Kidney (tissue), 14 donors: Measurements from ENCODE around the gene NKX1-1. TPM values are rescaled to one million over a fixed set of nuclear protein-coding genes. Genes with fewer than 3 reads are reported as not detected.

Experiments used
- DNase-seq, 5 donors: peaks; one replicate each; pipeline ENCODE4 v3.0.0-alpha.2; 2013 to 2020
- FAIRE-seq: peaks from 2 replicates; lab custom pipeline; 2012; peaks lifted over from hg19 to GRCh38; lab: Jason Lieb, UNC
- H3K27ac ChIP-seq, 2 donors: one replicate each; pipeline ENCODE4 v1.7.0; 2013; ENCODE audit warnings: low read depth in 2 of 2, low read length in 2 of 2, inconsistent platforms in 1 of 2
- H3K27me3 ChIP-seq: one replicate; pipeline ENCODE4 v1.7.1; 2013; ENCODE audit warnings: low read length, inconsistent platforms; ENCODE audit not compliant: control insufficient read depth, insufficient read depth
- H3K36me3 ChIP-seq, 3 donors: one replicate each; pipeline versions ENCODE4 v1.7.0 to v1.7.1; 2013; ENCODE audit warnings: low read length in 3 of 3, control low read depth in 1 of 3, inconsistent platforms in 1 of 3; ENCODE audit not compliant: insufficient read depth in 3 of 3, control insufficient read depth in 2 of 3
- H3K4me1 ChIP-seq, 3 donors: one replicate each; pipeline versions ENCODE4 v1.7.0 to v1.7.1; 2013; ENCODE audit warnings: low read length in 3 of 3, inconsistent platforms in 1 of 3, low read depth in 1 of 3; ENCODE audit not compliant: control insufficient read depth in 2 of 3, insufficient read depth in 2 of 3
- H3K4me3 ChIP-seq, 3 donors: one replicate each; pipeline versions ENCODE4 v1.7.0 to v1.8.1; 2013; ENCODE audit warnings: low read length in 3 of 3, control low read depth in 1 of 3, inconsistent platforms in 1 of 3
- H3K9ac ChIP-seq, 3 donors: one replicate each; pipeline versions ENCODE4 v1.7.0 to v1.7.1; 2013; ENCODE audit warnings: low read length in 3 of 3, control low read depth in 1 of 3, inconsistent platforms in 1 of 3
- H3K9me3 ChIP-seq, 3 donors: one replicate each; pipeline versions ENCODE4 v1.7.0 to v1.7.1; 2013; ENCODE audit warnings: low read length in 3 of 3, control low read depth in 1 of 3, inconsistent platforms in 1 of 3; ENCODE audit not compliant: control insufficient read depth in 2 of 3, insufficient read depth in 1 of 3
- intact Hi-C: fragments of 100-400 bp; cut with DNase I; formaldehyde crosslinking; loops from one replicate; pipeline ENCODE4 v1.11.1; 2022
- polyA plus RNA-seq: library from polyadenylated mRNA; stranded (reverse); fragments of 350-450 nt; fragmentation: Illumina TruSeq; extraction: RNeasy Lipid Tissue Mini Kit (QIAGEN cat#74804); gene quantifications from one replicate; pipeline ENCODE4 v1.2.3, GENCODE V29; 2014; ENCODE audit warnings: low read depth, low replicate concordance; ENCODE audit not compliant: insufficient read depth
- total RNA-seq: library from RNA; stranded (reverse); fragmentation: NEBNext Ultra II Directional; extraction: Animal tissue kit (Norgen Biotek cat#: 25700); gene quantifications from one replicate; pipeline ENCODE4 v1.2.1, GENCODE V29; 2021
- TF ChIP-seq, protein P1 (sequence below): IDR thresholded peaks from 3 replicates; pipeline ENCODE4 v1.5.1; 2012; ENCODE audit warnings: mild to moderate bottlenecking, moderate library complexity, borderline replicate concordance; ENCODE audit not compliant: insufficient read depth; ENCODE audit errors: extremely low read depth
- donor health status: control.
- donor health status: control.
- donor health status: control.
- donor health status: control.
- donor health status: control.
- donor health status: DM: yes; HTN: yes; CAD: no.
- donor health status: Normal renal cell carcinoma (clear cell type).

Gene NKX1-1
- total and polyA plus RNA-seq, 2 donors from 2014 or later, result not detected

DNA sequence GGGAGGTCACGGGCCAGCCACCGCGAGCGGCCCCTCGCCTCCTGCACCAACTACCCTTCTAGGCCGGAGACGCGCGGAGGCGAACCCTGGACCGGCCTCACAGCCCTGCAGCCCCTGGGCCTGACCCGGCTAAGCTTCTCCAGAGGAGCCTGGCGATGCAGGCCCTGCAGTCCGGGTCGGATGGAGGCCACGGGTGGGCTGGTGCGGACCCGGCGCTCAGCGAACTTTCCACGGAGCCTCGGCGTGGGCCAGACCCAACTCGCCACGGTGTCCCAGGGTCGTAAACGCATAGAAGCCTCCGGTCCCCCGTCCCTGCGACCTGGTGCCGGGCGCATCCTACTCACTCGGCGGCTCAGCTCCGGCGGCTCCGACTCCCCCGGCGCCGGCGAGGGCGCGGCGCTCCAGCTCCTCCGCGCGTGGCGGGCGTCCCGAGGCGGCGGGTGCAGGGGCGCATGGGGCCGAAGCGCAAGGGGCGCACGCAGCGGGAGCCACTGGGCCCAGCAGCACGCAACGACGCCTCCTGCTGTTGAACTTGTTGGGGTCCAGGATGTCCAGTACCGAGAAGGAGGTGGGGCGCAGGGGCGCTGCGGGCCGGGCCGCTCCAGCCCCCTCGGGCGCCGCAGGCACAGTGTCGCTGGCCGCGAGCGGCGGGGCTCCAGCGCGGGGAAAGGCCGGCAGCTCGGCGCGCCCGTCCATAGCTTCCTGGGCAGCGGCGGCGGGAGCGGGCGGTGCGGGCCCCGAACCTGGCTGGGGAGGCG, 427 bp downstream of the NKX1-1 start:
- intact Hi-C loops, result no loop called here
- Histone ChIP-seq H3K9me3 (no peaks in the 10 kb centered on the region), H3K4me1 (peaks cover 0 to 4% (median 0%) of the 10 kb centered on the region in 3 donors), H3K9ac (no peak overlapping the region), H3K36me3 (no peaks in the 10 kb centered on the region), H3K4me3 (no peak overlapping the region), H3K27ac (no peak overlapping the region), H3K27me3 (peaks cover 24% of the 10 kb centered on the region)
- DNase-seq (peak in 1 of 5 donors; percentile 59), FAIRE-seq (no peak)
- TF ChIP-seq, protein P1, sequence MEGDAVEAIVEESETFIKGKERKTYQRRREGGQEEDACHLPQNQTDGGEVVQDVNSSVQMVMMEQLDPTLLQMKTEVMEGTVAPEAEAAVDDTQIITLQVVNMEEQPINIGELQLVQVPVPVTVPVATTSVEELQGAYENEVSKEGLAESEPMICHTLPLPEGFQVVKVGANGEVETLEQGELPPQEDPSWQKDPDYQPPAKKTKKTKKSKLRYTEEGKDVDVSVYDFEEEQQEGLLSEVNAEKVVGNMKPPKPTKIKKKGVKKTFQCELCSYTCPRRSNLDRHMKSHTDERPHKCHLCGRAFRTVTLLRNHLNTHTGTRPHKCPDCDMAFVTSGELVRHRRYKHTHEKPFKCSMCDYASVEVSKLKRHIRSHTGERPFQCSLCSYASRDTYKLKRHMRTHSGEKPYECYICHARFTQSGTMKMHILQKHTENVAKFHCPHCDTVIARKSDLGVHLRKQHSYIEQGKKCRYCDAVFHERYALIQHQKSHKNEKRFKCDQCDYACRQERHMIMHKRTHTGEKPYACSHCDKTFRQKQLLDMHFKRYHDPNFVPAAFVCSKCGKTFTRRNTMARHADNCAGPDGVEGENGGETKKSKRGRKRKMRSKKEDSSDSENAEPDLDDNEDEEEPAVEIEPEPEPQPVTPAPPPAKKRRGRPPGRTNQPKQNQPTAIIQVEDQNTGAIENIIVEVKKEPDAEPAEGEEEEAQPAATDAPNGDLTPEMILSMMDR, result no peak

DNA sequence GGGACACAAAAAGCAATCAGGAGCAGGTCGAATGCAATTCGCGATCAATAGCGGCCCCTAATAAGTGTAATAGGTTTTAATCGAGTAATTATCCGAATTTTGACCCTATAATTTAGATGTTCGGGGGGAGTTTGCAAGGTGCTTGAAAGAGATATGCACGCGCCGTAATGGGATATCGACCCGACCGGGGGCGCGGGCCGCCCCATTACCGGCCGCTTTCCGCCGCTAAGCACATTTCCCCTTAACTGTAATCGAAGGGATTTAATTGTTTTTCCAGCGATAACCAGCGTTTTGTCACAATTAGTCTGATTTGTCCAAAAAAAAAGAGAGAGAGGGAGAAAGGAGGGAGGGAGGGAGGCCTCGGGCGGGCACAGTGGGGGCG, 997 bp downstream of the NKX1-1 start:
- no peak for FAIRE-seq
- H3K9ac ChIP-seq, result no peak overlapping the region
- no peak overlapping the region for H3K4me3 ChIP-seq
- H3K9me3 ChIP-seq, result no peaks in the 10 kb centered on the region
- intact Hi-C loops, result no loop called here
- no peak for DNase-seq
- TF ChIP-seq, protein P1, result no peak
- H3K36me3 ChIP-seq, result no peaks in the 10 kb centered on the region
- peaks cover 0 to 4% (median 0%) of the 10 kb centered on the region in 3 donors for H3K4me1 ChIP-seq
- H3K27me3 ChIP-seq, result peaks cover 25% of the 10 kb centered on the region
- no peak overlapping the region for H3K27ac ChIP-seq

DNA sequence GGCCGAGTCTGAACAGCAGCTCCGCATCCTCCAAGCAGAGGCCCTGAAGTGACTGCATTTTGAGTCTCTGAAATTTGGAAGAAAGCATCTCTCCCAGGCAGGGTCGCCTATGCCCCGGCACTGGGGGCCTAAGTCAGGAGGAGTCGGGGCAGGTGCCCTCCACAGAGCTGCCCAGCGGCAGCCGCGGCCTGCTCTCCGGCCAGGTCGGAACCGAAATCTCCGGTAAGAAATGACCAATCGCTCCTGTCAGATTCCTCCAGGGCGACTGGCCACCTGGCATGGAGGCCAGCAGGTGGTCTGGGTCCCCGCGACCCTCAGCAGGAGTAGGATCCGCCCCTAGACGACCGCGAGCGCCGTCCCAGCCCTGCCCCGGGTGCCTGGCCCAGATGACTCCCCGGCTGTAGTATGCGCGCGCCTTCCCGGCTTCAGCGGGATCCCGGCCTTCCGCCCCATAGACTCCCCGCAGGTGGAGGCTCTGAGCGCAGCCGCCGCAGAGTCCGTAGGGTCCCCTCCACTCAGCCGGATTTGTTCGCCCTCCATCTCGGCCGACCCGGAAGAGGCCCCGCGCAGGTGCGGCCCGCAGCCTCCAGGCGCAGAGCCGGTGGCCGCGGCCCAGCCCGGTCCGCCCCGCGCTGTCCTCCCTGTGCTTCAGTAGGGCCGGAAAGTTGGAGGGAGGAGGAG, 1.5 kb downstream of the NKX1-1 start:
- H3K4me1 ChIP-seq, result peaks cover 0 to 4% (median 0%) of the 10 kb centered on the region in 3 donors

More for the DNA sequence above, 1.5 kb downstream of the NKX1-1 start:
- Histone ChIP-seq H3K9me3 (no peaks in the 10 kb centered on the region), H3K36me3 (no peaks in the 10 kb centered on the region), H3K9ac (no peak overlapping the region), H3K27ac (no peak overlapping the region), H3K27me3 (peaks cover 25% of the 10 kb centered on the region), H3K4me3 (no peak overlapping the region)
- FAIRE-seq (no peak), DNase-seq (peak in 2 of 5 donors; percentile 18 to 58)
- intact Hi-C loops, result no loop called here
- TF ChIP-seq, protein P1, result no peak
